HepG2 (cell line): ENCODE results near the gene CNTD1. TPM values are rescaled to one million over a fixed set of nuclear protein-coding genes. Genes with fewer than 3 reads are reported as not detected.
A peak's percentile ranks its signal among the peaks of the same experiment; 100 is the strongest.

Source experiments
- BCL6 ChIP-seq: IDR thresholded peaks from 2 replicates; pipeline ENCODE4 v1.6.1; 2016; ENCODE audit warnings: missing genetic modification reagents, missing compliant biosample characterization
- EEA1 ChIP-seq: sonication (generic); formaldehyde crosslinking; IDR thresholded peaks from 2 replicates; pipeline ENCODE4 v1.5.1; 2020; ENCODE audit warnings: mild to moderate bottlenecking, missing genetic modification reagents, borderline replicate concordance
- KDM4B ChIP-seq: sonication (generic); formaldehyde crosslinking; IDR thresholded peaks from 2 replicates; pipeline ENCODE4 v1.4.0; 2020; ENCODE audit warnings: missing genetic modification reagents
- MXI1 ChIP-seq: IDR thresholded peaks from 3 replicates; pipeline ENCODE4 v1.6.1; 2012; ENCODE audit warnings: low read depth, low read length, inconsistent platforms, borderline replicate concordance
- SNAPC5 ChIP-seq: sonication (generic); formaldehyde crosslinking; IDR thresholded peaks from 2 replicates; pipeline ENCODE4 v1.8.1; 2023; ENCODE audit warnings: mild to moderate bottlenecking, missing genetic modification reagents, borderline replicate concordance
- TCF7 ChIP-seq: sonication (generic); IDR thresholded peaks from 2 replicates; pipeline ENCODE4 v1.6.1; 2016; ENCODE audit warnings: antibody characterized with exemption, low read depth
- TCF7L2 ChIP-seq: IDR thresholded peaks from 2 replicates; pipeline ENCODE4 v1.6.1; 2011; ENCODE audit warnings: mild to moderate bottlenecking, low read depth, low read length, moderate library complexity
- ZBTB10 ChIP-seq: sonication (generic); formaldehyde crosslinking; IDR thresholded peaks from 2 replicates; pipeline ENCODE4 v1.4.0; 2020; ENCODE audit warnings: missing genetic modification reagents, borderline replicate concordance
- ZFP1 ChIP-seq: IDR thresholded peaks from 2 replicates; pipeline ENCODE4 v1.6.1; 2016
- ZFP82 ChIP-seq: sonication (generic); formaldehyde crosslinking; IDR thresholded peaks from 2 replicates; pipeline ENCODE4 v1.5.1; 2020; ENCODE audit warnings: mild to moderate bottlenecking, missing genetic modification reagents, borderline replicate concordance
- ZNF230 ChIP-seq: sonication (generic); formaldehyde crosslinking; IDR thresholded peaks from 2 replicates; pipeline ENCODE4 v1.4.0; 2020; ENCODE audit warnings: mild to moderate bottlenecking, missing genetic modification reagents
- ZNF800 ChIP-seq: sonication (generic); formaldehyde crosslinking; IDR thresholded peaks from 2 replicates; pipeline ENCODE4 v1.4.0; 2020; ENCODE audit warnings: missing genetic modification reagents
- polyA plus RNA-seq, 8 experiments: library from polyadenylated mRNA; depleted of rRNA in 3 of 8; stranded (reverse) in 7 of 8; unstranded in 1 of 8; fragments of >200 nt; fragmentation: Illumina TruSeq in 4 of 8; extraction: Trizol in 4 of 8; gene quantifications; 2 replicates each; pipeline versions ENCODE4 v1.2.1 to v1.2.3, GENCODE V29; 2011 to 2016; ENCODE audit warnings: low read depth in 4 of 8, missing spikeins in 1 of 8, mixed read lengths in 1 of 8; ENCODE audit not compliant: insufficient read depth in 1 of 8
- total RNA-seq, 5 experiments: library from RNA; depleted of rRNA; stranded (reverse); fragments of >200 nt; fragmentation: Illumina TruSeq; extraction: Trizol; gene quantifications; 2 replicates each; pipeline ENCODE4 v1.2.3, GENCODE V29; 2016; ENCODE audit warnings: low read depth in 1 of 5
- TF ChIP-seq, protein P1 (sequence below): sonication (generic); formaldehyde crosslinking; IDR thresholded peaks from 2 replicates; pipeline ENCODE4 v1.4.0; 2020; ENCODE audit warnings: mild to moderate bottlenecking, missing genetic modification reagents
- TF ChIP-seq, protein P2 (sequence below): sonication (generic); formaldehyde crosslinking; IDR thresholded peaks from 2 replicates; pipeline ENCODE4 v1.4.0; 2020; ENCODE audit warnings: mild to moderate bottlenecking, missing genetic modification reagents

CNTD1 gene
- total and polyA plus RNA-seq, 2 of the 13 experiments (the other 11 are each of a cell fraction or from before 2014, with no cell fraction given) = 0.11 to 0.15 TPM

DNA sequence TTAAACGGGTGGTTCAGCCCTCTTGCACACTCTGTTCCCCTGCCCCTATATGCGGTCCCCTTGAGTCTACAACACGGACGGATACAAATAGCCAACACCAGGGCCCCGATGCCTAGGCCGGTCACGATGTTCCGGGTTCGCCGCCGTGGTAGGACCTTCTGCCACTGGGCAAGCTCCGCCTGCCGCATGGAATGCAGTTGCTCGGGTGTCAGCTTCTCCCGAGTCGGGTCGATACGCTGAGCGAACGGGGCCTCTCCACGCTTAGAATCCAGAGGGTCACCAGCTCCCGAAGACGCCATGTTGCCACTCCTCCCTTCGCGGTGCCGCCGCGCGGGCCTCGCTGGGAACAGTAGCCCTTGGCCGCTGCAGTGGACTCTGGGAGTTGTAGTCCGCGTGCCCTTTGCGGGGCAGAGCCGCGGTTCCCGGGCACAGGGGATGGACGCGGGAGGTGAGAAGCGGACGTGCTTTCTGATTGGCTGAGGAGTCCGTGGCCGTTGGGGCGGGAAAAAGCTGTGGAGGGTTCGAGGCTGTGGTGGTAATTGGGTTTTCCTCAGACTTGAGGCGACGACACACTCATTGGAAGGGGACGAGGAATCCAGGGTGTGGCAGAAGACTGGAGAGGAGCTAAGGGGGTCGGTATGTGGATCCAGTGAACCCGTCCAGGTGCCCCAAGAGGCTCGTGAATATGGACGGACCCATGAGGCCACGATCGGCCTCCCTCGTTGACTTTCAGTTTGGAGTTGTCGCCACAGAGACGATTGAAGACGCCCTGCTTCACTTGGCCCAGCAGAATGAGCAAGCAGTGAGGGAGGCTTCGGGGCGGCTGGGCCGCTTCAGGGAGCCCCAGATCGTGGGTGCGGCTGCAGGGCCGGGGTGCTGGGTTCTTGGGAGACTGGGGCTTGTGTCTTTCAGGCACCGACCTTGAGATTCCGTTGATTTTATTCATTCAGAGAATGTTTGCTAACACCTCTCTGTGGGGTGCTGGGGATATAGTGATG, at the start of gene CNTD1, which contains the start of gene COA3 (continued):
- TF ChIP-seq EEA1 (CRISPR knock-in tag) = no peak
- TF ChIP-seq, protein P1, sequence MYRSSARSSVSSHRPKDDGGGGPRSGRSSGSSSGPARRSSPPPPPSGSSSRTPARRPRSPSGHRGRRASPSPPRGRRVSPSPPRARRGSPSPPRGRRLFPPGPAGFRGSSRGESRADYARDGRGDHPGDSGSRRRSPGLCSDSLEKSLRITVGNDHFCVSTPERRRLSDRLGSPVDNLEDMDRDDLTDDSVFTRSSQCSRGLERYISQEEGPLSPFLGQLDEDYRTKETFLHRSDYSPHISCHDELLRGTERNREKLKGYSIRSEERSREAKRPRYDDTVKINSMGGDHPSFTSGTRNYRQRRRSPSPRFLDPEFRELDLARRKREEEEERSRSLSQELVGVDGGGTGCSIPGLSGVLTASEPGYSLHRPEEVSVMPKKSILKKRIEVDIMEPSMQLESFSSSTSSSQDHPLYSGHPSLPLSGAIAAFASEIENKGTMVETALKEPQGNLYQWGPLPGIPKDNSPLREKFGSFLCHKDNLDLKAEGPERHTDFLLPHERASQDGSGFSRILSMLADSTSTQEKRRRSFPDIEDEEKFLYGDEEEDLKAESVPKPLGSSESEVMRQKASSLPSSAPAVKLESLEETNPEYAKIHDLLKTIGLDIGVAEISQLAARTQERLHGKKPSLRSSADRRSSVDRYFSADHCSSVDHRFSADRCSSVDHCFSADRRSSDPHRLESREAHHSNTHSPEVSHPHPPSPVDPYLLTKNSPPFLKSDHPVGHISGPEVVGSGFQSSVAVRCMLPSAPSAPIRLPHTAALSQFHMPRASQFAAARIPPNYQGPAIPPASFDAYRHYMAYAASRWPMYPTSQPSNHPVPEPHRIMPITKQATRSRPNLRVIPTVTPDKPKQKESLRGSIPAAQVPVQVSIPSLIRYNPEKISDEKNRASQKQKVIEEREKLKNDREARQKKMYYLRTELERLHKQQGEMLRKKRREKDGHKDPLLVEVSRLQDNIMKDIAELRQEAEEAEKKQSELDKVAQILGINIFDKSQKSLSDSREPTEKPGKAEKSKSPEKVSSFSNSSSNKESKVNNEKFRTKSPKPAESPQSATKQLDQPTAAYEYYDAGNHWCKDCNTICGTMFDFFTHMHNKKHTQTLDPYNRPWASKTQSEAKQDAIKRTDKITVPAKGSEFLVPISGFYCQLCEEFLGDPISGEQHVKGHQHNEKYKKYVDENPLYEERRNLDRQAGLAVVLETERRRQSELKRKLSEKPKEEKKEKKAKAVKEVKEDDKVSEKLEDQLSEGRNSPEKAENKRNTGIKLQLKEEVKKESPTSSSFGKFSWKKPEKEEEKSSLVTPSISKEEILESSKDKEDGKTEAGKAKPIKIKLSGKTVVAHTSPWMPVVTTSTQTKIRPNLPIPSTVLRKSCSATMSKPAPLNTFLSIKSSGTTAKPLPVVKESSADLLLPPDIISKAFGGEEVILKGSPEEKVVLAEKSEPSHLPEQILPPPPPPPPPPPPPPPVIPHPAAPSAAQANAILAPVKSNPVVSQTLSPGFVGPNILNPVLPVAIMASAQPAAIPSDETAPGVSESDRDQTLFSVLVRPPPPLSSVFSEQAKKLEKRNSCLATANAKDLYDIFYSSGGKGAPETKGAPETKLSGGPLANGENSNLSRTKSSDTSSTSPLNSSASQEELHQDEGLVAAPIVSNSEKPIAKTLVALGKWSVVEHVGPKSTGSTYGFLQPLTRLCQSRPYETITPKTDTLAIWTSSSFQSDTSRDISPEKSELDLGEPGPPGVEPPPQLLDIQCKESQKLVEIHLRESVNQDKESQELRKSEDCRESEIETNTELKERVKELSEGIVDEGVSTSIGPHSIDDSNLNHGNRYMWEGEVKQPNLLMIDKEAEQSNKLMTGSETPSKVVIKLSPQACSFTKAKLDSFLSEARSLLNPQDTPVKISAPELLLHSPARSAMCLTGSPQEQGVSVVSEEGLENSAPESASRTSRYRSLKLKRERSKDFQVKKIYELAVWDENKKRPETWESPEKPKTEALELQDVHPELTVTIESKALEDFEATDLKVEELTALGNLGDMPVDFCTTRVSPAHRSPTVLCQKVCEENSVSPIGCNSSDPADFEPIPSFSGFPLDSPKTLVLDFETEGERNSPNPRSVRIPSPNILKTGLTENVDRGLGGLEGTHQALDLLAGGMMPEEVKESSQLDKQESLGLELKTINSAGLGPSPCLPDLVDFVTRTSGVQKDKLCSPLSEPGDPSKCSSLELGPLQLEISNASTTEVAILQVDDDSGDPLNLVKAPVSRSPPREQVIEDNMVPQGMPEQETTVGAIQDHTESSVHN (CRISPR knock-in tag) = peak; percentile 26; the same call in 1 of the 2 replicates
- peak; percentile 85; the same call in 2 of the 3 replicates for TF ChIP-seq MXI1
- peak; percentile 43; the same call in 1 of the 2 replicates for TF ChIP-seq KDM4B (CRISPR knock-in tag)
- peak; percentile 89; the same call in 1 of the 2 replicates for TF ChIP-seq ZFP1
- TF ChIP-seq TCF7 = no peak
- TF ChIP-seq ZNF800 (CRISPR knock-in tag) = 0 out of 2 replicates have a peak, but pooled peaks have one; percentile 49
- TF ChIP-seq, protein P2, sequence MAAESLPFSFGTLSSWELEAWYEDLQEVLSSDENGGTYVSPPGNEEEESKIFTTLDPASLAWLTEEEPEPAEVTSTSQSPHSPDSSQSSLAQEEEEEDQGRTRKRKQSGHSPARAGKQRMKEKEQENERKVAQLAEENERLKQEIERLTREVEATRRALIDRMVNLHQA (CRISPR knock-in tag) = no peak
- TF ChIP-seq ZNF230 (CRISPR knock-in tag) = peak; percentile 26
- peak; percentile 58; the same call in 1 of the 2 replicates for TF ChIP-seq SNAPC5 (CRISPR knock-in tag)
- TF ChIP-seq ZBTB10 = 0 out of 2 replicates have a peak, but pooled peaks have one; percentile 55
- TF ChIP-seq TCF7L2 = no peak
- peak; percentile 63 for TF ChIP-seq BCL6
- TF ChIP-seq ZFP82 = peak; percentile 95; the same call in 1 of the 2 replicates
